GM21515 (cell line): ENCODE measurements around the gene SYCP3.

Experiments
- ATAC-seq: cut with Tn5 transposase; IDR thresholded peaks from one replicate; pipeline ENCODE4 v1.9.1; 2021; ENCODE audit not compliant: unreplicated experiment

Gene SYCP3

GRCh38 chr12:101714877-101715444 lies 24.3 kb downstream of the SYCP3 start:
- no peak for ATAC-seq

GRCh38 chr12:101713930-101714329 lies 25.3 kb downstream of the SYCP3 start:
- ATAC-seq: no peak

GRCh38 chr12:101713059-101713682 lies 26.1 kb downstream of the SYCP3 start:
- ATAC-seq: no peak

GRCh38 chr12:101710288-101710687 lies 29.0 kb downstream of the SYCP3 start:
- no peak for ATAC-seq

GRCh38 chr12:101707131-101707782 lies 32.0 kb downstream of the SYCP3 start:
- ATAC-seq: no peak

GRCh38 chr12:101706403-101706802 lies 32.9 kb downstream of the SYCP3 start:
- ATAC-seq: no peak

- no peak for ATAC-seq
Observed at GRCh38 chr12:101703487-101703886, 35.8 kb downstream of the SYCP3 start.

- no peak for ATAC-seq
Observed at GRCh38 chr12:101700299-101700820, 38.9 kb downstream of the SYCP3 start.

GRCh38 chr12:101698800-101699347 lies 40.4 kb downstream of the SYCP3 start:
- no peak for ATAC-seq

- ATAC-seq: peak; percentile 35
Observed at GRCh38 chr12:101697930-101698799, 41.1 kb downstream of the SYCP3 start.

GRCh38 chr12:101697197-101697929 lies 41.9 kb downstream of the SYCP3 start, which contains the start of gene CHPT1:
Gene CHPT1, plus strand, starts transcription at chr12:101697640. Its CDS starts 222 bp downstream, at chr12:101697862.
- ATAC-seq: peak; percentile 74

- ATAC-seq: peak; percentile 45
Observed at GRCh38 chr12:101696251-101697196, 42.7 kb downstream of the SYCP3 start.

- ATAC-seq: no peak
Observed at GRCh38 chr12:101695706-101696105, 43.6 kb downstream of the SYCP3 start.

- ATAC-seq: no peak
Observed at GRCh38 chr12:101694986-101695385, 44.3 kb downstream of the SYCP3 start.

- no peak for ATAC-seq
Observed at GRCh38 chr12:101694297-101694848, 44.9 kb downstream of the SYCP3 start.

GRCh38 chr12:101691503-101692096 lies 47.7 kb downstream of the SYCP3 start:
- no peak for ATAC-seq

- no peak for ATAC-seq
Observed at GRCh38 chr12:101690544-101691098, 48.6 kb downstream of the SYCP3 start.

- no peak for ATAC-seq
Observed at GRCh38 chr12:101686176-101686575, 53.1 kb downstream of the SYCP3 start.
